Tibial artery (tissue), 4 donors: ENCODE measurements around the gene WASF2.
"Not testable (repeated sequence)": the region's sequence is repeated elsewhere in the genome, so short reads cannot be mapped to it uniquely, and the experiment has no call there.

Experiments
- DNase-seq, 2 donors: peaks; one replicate each; pipeline ENCODE4 v3.0.0-alpha.2; 2019
- H3K27ac ChIP-seq, 2 donors: fragments of 200-600 bp; sonication (generic) in 1 of 2; 1 replicate in 1 of 2; 2 replicates in 1 of 2; pipeline ENCODE4 v1.5.1; 2018 to 2019; ENCODE audit warnings: mild to moderate bottlenecking in 1 of 2
- H3K27me3 ChIP-seq, 2 donors: fragments of 200-600 bp; sonication (generic) in 1 of 2; one replicate each; pipeline versions ENCODE4 v1.5.1 to v1.6.0; 2016 to 2019
- H3K36me3 ChIP-seq, 3 donors: fragments of 200-600 bp; sonication (generic) in 2 of 3; one replicate each; pipeline ENCODE4 v1.5.1; 2016 to 2019; ENCODE audit warnings: mild to moderate bottlenecking in 2 of 3
- H3K4me1 ChIP-seq, 4 donors: fragments of 200-600 bp; sonication (generic) in 2 of 4; 1 replicate in 3 of 4; 2 replicates in 1 of 4; pipeline ENCODE4 v1.5.1; 2016 to 2019
- H3K4me3 ChIP-seq, 2 donors: fragments of 200-600 bp; sonication (generic) in 1 of 2; 1 replicate in 1 of 2; 2 replicates in 1 of 2; pipeline ENCODE4 v1.5.1; 2018 to 2019; ENCODE audit warnings: mild to moderate bottlenecking in 2 of 2
- H3K9me3 ChIP-seq, 3 donors: fragments of 200-600 bp; sonication (generic) in 1 of 3; one replicate each; pipeline ENCODE4 v1.5.1; 2016 to 2019
- CTCF ChIP-seq, 2 experiments: fragments of 200-600 bp in 1 of 2; fragments of 450-650 bp in 1 of 2; IDR thresholded peaks; one replicate each; pipeline ENCODE4 v1.5.1; 2017 to 2019; ENCODE audit warnings: antibody characterized with exemption in 2 of 2, mild to moderate bottlenecking in 1 of 2, moderate library complexity in 1 of 2
- intact Hi-C: fragments of 100-400 bp; cut with DNase I; formaldehyde crosslinking; loops from one replicate; pipeline ENCODE4 v1.15.0; 2023; ENCODE audit warnings: low total_unique reads

WASF2 gene

GRCh38 chr1:27409669-27410068 is 80.3 kb downstream of the WASF2 start:
- DNase-seq, result no peak
- intact Hi-C loops, result loop anchor here (5.0 kb wide), 1 partner anchor 128 kb away; no protein-coding TSS in a partner anchor
- no peaks in the 10 kb centered on the region for H3K9me3 ChIP-seq

GRCh38 chr1:27408151-27408550 is 81.8 kb downstream of the WASF2 start:
- Histone ChIP-seq H3K4me3 (no peak overlapping the region), H3K36me3 (peaks cover 63 to 73% (median 70%) of the 10 kb centered on the region in 3 donors), H3K27ac (no peak overlapping the region), H3K27me3 (no peaks in the 10 kb centered on the region), H3K9me3 (no peaks in the 10 kb centered on the region), H3K4me1 (peaks cover 0 to 40% (median 27%) of the 10 kb centered on the region in 4 donors)
- intact Hi-C loops, result no loop called here
- TF ChIP-seq CTCF (IDR thresholded peaks at IDR 0.05), result no peak
- DNase-seq, result no peak

More at GRCh38 chr1:27409669-27410068, 80.3 kb downstream of the WASF2 start:
- Histone ChIP-seq H3K27me3 (no peaks in the 10 kb centered on the region), H3K27ac (no peak overlapping the region), H3K4me1 (peaks cover 0 to 29% (median 15%) of the 10 kb centered on the region in 4 donors), H3K4me3 (no peak overlapping the region), H3K36me3 (peaks cover 78 to 87% (median 85%) of the 10 kb centered on the region in 3 donors)
- TF ChIP-seq CTCF (IDR thresholded peaks at IDR 0.05), result no peak

GRCh38 chr1:27406791-27407190 is 83.2 kb downstream of the WASF2 start:
- H3K27me3 ChIP-seq, intact Hi-C loops: not testable (repeated sequence)
- H3K4me1 ChIP-seq, result peaks cover 0 to 51% (median 40%) of the 10 kb centered on the region in 4 donors

GRCh38 chr1:27406362-27406680 is 83.6 kb downstream of the WASF2 start:
- Histone ChIP-seq H3K9me3 (no peaks in the 10 kb centered on the region), H3K4me1 (peaks cover 0 to 56% (median 42%) of the 10 kb centered on the region in 4 donors), H3K27me3 (no peaks in the 10 kb centered on the region), H3K36me3 (peaks cover 44 to 55% (median 52%) of the 10 kb centered on the region in 3 donors), H3K27ac (peak overlapping the region; percentile 76 to 78), H3K4me3 (no peak overlapping the region)
- TF ChIP-seq CTCF (IDR thresholded peaks at IDR 0.05), result no peak
- no peak for DNase-seq
- intact Hi-C loops, result no loop called here

More at GRCh38 chr1:27406791-27407190, 83.2 kb downstream of the WASF2 start:
- not testable (repeated sequence) for DNase-seq, H3K9me3 ChIP-seq, H3K4me3 ChIP-seq
- Histone ChIP-seq H3K27ac (peak overlapping the region; percentile 76 to 78), H3K36me3 (peaks cover 49 to 59% (median 56%) of the 10 kb centered on the region in 3 donors)

- H3K27ac ChIP-seq, result peak overlapping the region; percentile 76 to 78
- intact Hi-C loops, H3K27me3 ChIP-seq, H3K9me3 ChIP-seq, DNase-seq, H3K4me3 ChIP-seq: not testable (repeated sequence)
- peaks cover 39 to 49% (median 46%) of the 10 kb centered on the region in 3 donors for H3K36me3 ChIP-seq
- TF ChIP-seq CTCF (IDR thresholded peaks at IDR 0.05), result peak in 1 of 2 experiments; percentile 14
- peaks cover 0 to 61% (median 42%) of the 10 kb centered on the region in 4 donors for H3K4me1 ChIP-seq
Observed at GRCh38 chr1:27405598-27406361, 84.2 kb downstream of the WASF2 start.

GRCh38 chr1:27405074-27405473 is 84.9 kb downstream of the WASF2 start:
- H3K36me3 ChIP-seq, result peaks cover 32 to 42% (median 39%) of the 10 kb centered on the region in 3 donors
- peak in 1 of 2 donors; percentile 83 for DNase-seq
- no peaks in the 10 kb centered on the region for H3K27me3 ChIP-seq
- H3K9me3 ChIP-seq, result no peaks in the 10 kb centered on the region
- intact Hi-C loops, result no loop called here
- TF ChIP-seq CTCF (IDR thresholded peaks at IDR 0.05), result no peak
- H3K4me3 ChIP-seq, result no peak overlapping the region
- peaks cover 0 to 68% (median 42%) of the 10 kb centered on the region in 4 donors for H3K4me1 ChIP-seq
- H3K27ac ChIP-seq, result peak overlapping the region; percentile 76 to 78
